Ureter (tissue), 1 donor: ENCODE measurements around the gene MLIP. TPM values are rescaled to one million over a fixed set of nuclear protein-coding genes. Genes with fewer than 3 reads are reported as not detected.

Source experiments
- DNase-seq: peaks from one replicate; pipeline ENCODE4 v3.0.0-alpha.2; 2020; ENCODE audit warnings: low spot score
- total RNA-seq: library from RNA; stranded (reverse); gene quantifications from one replicate; pipeline ENCODE4 v1.2.4, GENCODE V29; 2023
- donor health status: DM: yes; HTN: yes; CAD: no.

The MLIP gene
- total RNA-seq, 1 donor from 2014 or later = 0.18 TPM

GRCh38 chr6:54282186-54282585, 170.9 kb downstream of the MLIP start:
- no peak for DNase-seq

GRCh38 chr6:54284161-54284860, 173.1 kb downstream of the MLIP start:
- DNase-seq = no peak

DNA sequence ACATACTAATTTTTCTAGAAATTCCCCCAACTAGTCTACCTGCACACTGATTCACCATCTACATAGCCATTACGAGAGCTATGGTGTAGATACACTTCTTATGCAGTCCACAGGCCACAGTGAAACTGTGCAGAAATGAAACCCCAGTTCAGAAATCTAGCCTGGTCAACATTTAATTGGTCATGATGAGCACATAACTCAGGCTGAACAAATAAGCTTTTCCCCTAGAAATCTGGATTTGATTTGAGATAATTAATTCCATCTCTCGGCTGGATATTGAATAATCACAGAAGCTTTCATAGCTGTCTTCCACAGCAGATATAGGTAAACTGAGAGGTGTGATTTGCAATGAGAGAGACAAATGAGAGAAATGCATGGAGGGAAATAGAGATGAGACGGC, 174.4 kb downstream of the MLIP start:
- DNase-seq = no peak

DNA sequence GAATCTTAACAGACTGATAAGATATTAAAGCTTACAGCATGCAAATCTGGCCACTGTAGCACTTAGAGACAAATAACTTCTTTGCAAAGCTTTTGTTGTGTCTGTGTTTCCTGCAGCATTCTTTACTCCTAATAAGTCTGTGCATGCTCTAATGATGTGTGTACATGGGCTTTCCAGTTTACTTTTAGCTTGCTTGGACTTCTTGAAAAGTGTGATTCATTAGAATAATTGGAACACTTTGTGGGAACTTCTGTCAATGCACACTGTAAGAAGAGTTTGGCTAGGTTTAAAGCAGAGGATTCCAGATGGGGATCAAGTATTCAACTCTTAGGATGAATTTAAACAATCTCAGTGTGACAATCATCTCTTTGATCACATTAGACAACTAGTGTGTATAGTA, 174.9 kb downstream of the MLIP start:
- DNase-seq = no peak

- no peak for DNase-seq
Measured at GRCh38 chr6:54288474-54288873, 177.2 kb downstream of the MLIP start.

- no peak for DNase-seq
Measured at GRCh38 chr6:54289426-54289825, 178.2 kb downstream of the MLIP start.

DNA sequence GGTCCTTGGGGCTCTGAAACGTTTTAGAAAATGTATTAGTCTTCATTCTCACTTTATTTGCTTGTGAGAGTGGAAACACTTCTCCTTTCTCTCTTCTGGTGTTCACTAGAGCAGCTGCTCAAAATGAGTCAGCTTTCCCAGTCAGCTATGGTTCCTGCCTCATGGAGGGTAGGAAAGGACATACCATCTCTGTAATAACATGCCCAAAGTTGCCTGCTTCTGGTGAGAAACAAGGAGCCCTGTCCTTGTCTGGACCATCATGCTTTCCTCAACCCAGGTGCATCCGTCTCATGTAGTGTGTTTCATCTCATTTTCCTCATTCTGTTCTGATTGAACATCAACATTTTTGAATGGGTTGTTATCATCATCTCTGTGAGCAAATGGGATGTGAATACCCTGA, 179.9 kb downstream of the MLIP start:
- DNase-seq = no peak

DNA sequence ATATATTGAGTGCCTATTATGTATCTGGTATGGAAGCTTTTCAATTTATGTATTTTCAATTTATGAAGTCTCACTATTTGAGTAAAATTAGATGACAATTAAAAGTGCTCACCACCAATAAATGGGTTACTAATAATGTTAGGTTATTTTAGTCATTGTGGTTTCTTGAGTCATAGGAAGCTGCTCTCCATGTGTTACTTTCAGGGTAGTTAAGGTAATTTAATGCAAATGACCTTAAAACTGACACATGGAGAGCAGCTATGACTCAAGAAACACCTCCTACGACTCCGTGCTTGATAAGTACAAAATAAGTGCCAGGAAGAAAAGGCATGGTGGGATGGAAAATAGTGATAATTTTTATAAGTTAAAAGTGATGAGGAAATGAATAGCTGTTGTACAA, 180.5 kb downstream of the MLIP start:
- no peak for DNase-seq

- DNase-seq = no peak
Measured at GRCh38 chr6:54294965-54295532, 183.8 kb downstream of the MLIP start.

DNA sequence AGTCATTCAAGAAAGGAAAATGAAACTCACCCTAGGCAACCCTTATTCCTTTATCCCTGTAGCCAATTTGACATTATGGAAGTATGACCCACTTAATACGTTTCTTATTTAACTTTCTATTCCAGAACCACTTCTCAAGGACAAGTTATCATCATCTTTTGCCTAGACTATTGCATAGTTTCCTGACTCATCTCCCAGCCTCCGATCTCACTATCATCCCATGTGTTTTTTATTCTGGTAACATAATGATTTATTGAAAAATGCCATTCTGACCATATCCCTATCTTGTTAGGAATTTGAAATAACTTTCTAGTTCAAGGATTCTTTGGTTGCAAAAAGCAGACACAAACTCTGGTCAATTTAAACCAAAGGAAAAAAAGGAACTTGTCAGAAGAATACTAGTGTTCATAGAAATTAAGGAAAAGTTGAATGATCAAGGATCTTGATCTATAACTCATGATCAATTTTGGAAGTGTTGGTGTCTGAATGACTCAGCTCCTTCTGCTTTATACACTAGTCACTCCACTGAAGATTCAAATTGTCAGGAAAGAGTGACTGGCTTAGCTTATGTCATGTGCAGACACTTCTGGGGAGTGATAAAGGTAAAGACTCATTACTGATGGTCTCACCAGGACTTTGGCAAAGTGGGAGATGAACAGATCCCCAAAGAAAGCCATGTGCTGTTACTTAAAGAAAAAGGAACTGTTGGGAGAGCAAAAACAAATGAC, 188.5 kb downstream of the MLIP start:
- DNase-seq = no peak

DNA sequence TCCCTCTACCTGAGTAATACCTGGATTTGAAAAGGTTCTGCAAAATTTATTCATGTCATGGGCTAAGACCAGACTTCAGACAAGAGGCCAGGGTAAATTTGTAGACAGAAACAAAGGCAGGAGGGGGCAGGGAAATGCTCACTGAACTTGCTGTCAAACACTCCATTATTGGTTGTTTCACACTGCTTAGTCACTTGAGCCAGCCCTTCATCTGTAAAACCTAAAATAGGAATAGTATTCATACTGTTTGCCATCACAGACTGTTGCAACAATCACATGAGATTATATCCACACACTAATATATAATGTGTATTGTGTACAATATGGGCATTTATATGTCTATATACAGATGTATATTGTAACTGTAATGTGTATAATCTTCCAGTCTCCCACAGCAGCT, 190.5 kb downstream of the MLIP start:
- no peak for DNase-seq

DNA sequence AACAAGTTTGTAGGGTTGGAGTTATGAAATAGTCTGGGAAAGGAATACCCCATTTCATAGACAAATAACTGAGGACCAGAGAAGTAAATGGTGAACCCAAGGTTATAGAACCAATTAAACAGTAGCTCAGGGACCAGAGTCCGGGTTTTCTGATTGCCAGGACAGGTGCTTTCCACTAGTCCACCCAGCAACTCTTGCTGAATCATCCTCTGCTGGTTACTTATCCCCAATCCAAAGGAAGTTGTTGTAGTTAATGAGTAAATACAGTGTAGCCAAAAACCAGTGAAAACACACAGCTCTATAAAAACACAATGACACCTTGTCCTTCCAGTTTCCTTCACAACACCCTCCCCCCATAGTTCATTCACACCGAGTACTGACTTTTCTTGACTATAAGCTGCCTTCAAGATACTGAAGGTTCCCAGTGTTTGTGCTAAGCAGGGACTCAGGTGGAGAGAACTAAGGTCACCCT, 196.2 kb downstream of the MLIP start:
- no peak for DNase-seq

DNA sequence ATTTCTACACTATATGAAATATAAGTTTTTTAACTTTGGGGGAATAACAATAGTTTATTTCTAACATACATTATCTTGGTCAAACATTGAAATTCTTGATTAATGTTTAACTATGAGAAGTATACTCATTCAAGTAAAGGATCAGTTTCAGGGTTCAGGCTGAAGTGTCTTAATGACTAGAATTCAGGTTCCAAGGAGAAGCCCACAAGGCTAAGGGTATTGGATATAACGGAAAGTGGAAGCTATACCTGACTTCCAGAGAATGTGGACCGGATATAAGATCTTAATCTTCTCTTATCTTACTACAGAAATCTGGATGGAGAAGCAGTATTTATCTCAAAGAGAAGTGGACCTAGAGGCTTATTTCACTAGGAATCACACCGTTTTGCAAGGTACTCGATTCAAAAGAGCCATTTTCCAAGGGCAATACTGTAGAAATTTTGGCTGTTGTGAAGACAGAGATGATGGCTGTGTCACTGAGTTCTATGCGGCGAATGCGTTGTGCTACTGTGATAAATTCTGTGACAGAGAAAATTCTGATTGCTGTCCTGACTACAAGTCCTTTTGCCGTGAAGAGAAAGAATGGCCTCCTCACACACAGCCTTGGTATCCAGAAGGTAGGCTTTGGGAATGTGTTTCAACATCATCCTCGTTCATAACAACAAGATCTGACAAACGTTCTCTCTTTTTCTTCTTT, 197.2 kb downstream of the MLIP start, which contains the start of gene TINAG:
TINAG (plus strand) TSS at position 153 of the 697 bp plus-strand sequence; CDS start at position 263, 110 bp downstream.
- DNase-seq = no peak

GRCh38 chr6:54308986-54309315, 197.7 kb downstream of the MLIP start:
- DNase-seq = no peak

DNA sequence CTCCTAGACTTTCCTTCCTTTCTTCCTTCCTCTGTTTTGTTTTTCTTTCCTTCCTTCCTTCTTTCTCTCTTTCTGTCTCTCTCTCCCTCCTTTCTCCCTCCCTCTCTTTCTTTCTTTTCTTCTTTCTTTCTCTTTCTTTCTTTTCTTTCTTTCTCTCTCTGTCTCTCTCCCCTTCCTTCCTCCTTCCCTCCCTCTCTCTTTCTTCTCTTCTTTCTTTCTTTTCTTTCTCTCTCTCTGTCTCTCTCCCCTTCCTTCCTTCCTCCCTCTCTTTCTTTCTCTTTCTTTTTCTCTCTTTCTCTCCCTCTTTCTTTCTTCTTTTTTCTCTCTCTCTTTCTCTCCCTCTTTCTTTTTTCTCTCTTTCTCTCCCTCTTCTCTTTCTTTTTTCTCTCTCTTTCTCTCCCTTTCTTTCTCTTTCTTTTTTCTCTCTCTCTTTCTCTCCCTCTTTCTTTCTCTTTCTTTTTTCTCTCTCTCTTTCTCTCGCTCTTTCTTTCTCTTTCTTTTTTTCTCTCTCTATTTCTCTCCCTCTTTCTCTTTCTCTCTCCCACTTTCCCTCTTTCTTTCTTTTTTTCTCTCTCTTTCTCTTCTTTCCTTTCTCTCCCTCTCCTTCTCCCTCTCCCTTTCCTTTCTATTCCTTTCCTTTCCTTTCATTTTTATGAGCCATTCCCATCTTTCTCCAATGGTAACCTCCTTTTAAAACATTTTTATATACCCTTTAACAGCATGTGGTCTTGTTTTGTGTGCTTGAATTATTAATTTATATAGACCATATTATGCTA, 199.3 kb downstream of the MLIP start:
- no peak for DNase-seq

DNA sequence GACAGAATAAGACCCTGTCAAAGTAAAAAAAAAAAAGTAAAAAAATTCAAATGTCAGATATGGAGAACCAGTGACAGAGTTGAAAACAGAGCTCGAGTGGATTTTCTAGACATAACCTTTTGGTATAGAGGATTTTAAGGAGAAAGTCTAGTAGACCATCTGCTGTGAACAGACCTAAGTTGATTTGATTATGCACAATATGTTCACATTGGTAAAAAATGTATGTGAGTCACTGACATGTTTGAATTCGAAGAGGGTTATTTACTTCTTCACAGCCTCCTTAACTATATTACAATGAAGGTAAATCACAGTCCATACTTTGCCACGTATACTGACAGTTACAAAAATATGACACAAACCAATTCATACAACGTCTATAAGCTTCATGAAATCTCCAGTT, 204.4 kb downstream of the MLIP start:
- DNase-seq = no peak

Other genes starting within 250 kb of the MLIP start
- gene TINAG, start 197.0 kb downstream of the MLIP start, total RNA-seq = not detected